ENCODE measurements around the gene MDC1.

MDC1 gene

GRCh38 chr6:30682143-30683117 is 34.7 kb downstream of the MDC1 start:
- peak; percentile 52 to 71 for DNase-seq
- H4K12ac ChIP-seq (ENCODE audit: low read depth, low read length), result no peak overlapping the region
- H3K4me2 ChIP-seq (ENCODE audit: low read length), result peak overlapping the region; percentile 77
- H3K14ac ChIP-seq (ENCODE audit: low read length), result peak overlapping the region; percentile 71
- H4K8ac ChIP-seq (ENCODE audit: low read depth, low read length), result peak overlapping the region; percentile 74
- peak overlapping the region; percentile 58 for H2BK5ac ChIP-seq (ENCODE audit: low read depth, low read length, poor library complexity)
- peak overlapping the region; percentile 57 for H3K4me3 ChIP-seq (ENCODE audit: low read depth, low read length)
- peak overlapping the region; percentile 81 for H3K27ac ChIP-seq (ENCODE audit: low read depth, low read length)
- H3K9me3 ChIP-seq (ENCODE audit: insufficient read depth, low read depth, low read length), result no peaks in the 10 kb centered on the region
- WGBS (ENCODE audit: extremely low coverage, insufficient coverage, insufficient read length), result no CpG with 5 or more reads among the region's 11 CpGs
- H3K9ac ChIP-seq (ENCODE audit: low read length), result peak overlapping the region; percentile 67
- no peaks in the 10 kb centered on the region for H3K27me3 ChIP-seq (ENCODE audit: insufficient read depth, low read length)
- peak overlapping the region; percentile 67 for H3K18ac ChIP-seq (ENCODE audit: low read length)
- peaks cover 38% of the 10 kb centered on the region for H3K79me2 ChIP-seq (ENCODE audit: control insufficient read depth, insufficient read depth, low read length, poor library complexity)
- H4K91ac ChIP-seq (ENCODE audit: low read depth, low read length), result peak overlapping the region; percentile 58
- no peak overlapping the region for H3K23ac ChIP-seq (ENCODE audit: low read length)
- H3K79me1 ChIP-seq (ENCODE audit: low read length), result peaks cover 24% of the 10 kb centered on the region
- H2AFZ ChIP-seq (ENCODE audit: insufficient read depth, low read length, poor library complexity), result peak overlapping the region; percentile 17
- H2BK120ac ChIP-seq (ENCODE audit: insufficient read depth, low read length, poor library complexity), result peak overlapping the region; percentile 23
- H3K36me3 ChIP-seq (ENCODE audit: control insufficient read depth in 1 of 2, insufficient read depth in 2 of 2, low read length in 2 of 2), result peaks cover 23 to 32% of the 10 kb centered on the region in 2 experiments
- H2AK5ac ChIP-seq (ENCODE audit: low read length), result peak overlapping the region; percentile 35
- H3K4ac ChIP-seq (ENCODE audit: low read depth, low read length), result peak overlapping the region; percentile 66
- H2BK12ac ChIP-seq (ENCODE audit: low read length), result peak overlapping the region; percentile 53
- H3K4me1 ChIP-seq (ENCODE audit: control insufficient read depth in 1 of 2, insufficient read depth in 2 of 2, low read length in 2 of 2), result peaks cover 28 to 36% of the 10 kb centered on the region in 2 experiments

- no peak overlapping the region for H2AFZ ChIP-seq (ENCODE audit: insufficient read depth, low read length, poor library complexity)
These were observed 35.3 kb downstream of the MDC1 start for GRCh38 chr6:30681766-30682142.

GRCh38 chr6:30679765-30680535 is 37.1 kb downstream of the MDC1 start:
- no peak for DNase-seq
- Histone ChIP-seq H3K4me2 (ENCODE audit: low read length) (no peak overlapping the region), H3K18ac (ENCODE audit: low read length) (no peak overlapping the region), H2BK5ac (ENCODE audit: low read depth, low read length, poor library complexity) (no peak overlapping the region), H3K4me3 (ENCODE audit: low read depth, low read length) (no peak overlapping the region), H2AK5ac (ENCODE audit: low read length) (no peak overlapping the region), H3K9ac (ENCODE audit: low read length) (no peak overlapping the region), H4K91ac (ENCODE audit: low read depth, low read length) (no peak overlapping the region), H3K4me1 (ENCODE audit: control insufficient read depth in 1 of 2, insufficient read depth in 2 of 2, low read length in 2 of 2) (peaks cover 16 to 23% of the 10 kb centered on the region in 2 experiments), H3K27ac (ENCODE audit: low read depth, low read length) (no peak overlapping the region), H3K4ac (ENCODE audit: low read depth, low read length) (no peak overlapping the region), H3K79me1 (ENCODE audit: low read length) (peaks cover 8% of the 10 kb centered on the region), H3K36me3 (ENCODE audit: control insufficient read depth in 1 of 2, insufficient read depth in 2 of 2, low read length in 2 of 2) (peaks cover 31 to 44% of the 10 kb centered on the region in 2 experiments), H3K79me2 (ENCODE audit: control insufficient read depth, insufficient read depth, low read length, poor library complexity) (peaks cover 20% of the 10 kb centered on the region), H4K12ac (ENCODE audit: low read depth, low read length) (no peak overlapping the region), H3K27me3 (ENCODE audit: insufficient read depth, low read length) (no peaks in the 10 kb centered on the region), H3K23ac (ENCODE audit: low read length) (no peak overlapping the region), H2AFZ (ENCODE audit: insufficient read depth, low read length, poor library complexity) (no peak overlapping the region), H3K9me3 (ENCODE audit: insufficient read depth, low read depth, low read length) (no peaks in the 10 kb centered on the region), H2BK120ac (ENCODE audit: insufficient read depth, low read length, poor library complexity) (no peak overlapping the region), H2BK12ac (ENCODE audit: low read length) (no peak overlapping the region), H4K8ac (ENCODE audit: low read depth, low read length) (no peak overlapping the region), H3K14ac (ENCODE audit: low read length) (no peak overlapping the region)
- no CpG with 5 or more reads among the region's 7 CpGs for WGBS (ENCODE audit: extremely low coverage, insufficient coverage, insufficient read length)

More at GRCh38 chr6:30681766-30682142, 35.3 kb downstream of the MDC1 start:
- Histone ChIP-seq H4K12ac (ENCODE audit: low read depth, low read length) (no peak overlapping the region), H2BK12ac (ENCODE audit: low read length) (no peak overlapping the region), H2AK5ac (ENCODE audit: low read length) (no peak overlapping the region), H3K9me3 (ENCODE audit: insufficient read depth, low read depth, low read length) (no peaks in the 10 kb centered on the region), H3K79me2 (ENCODE audit: control insufficient read depth, insufficient read depth, low read length, poor library complexity) (peaks cover 36% of the 10 kb centered on the region), H3K27me3 (ENCODE audit: insufficient read depth, low read length) (no peaks in the 10 kb centered on the region), H3K9ac (ENCODE audit: low read length) (no peak overlapping the region), H3K4me1 (ENCODE audit: control insufficient read depth in 1 of 2, insufficient read depth in 2 of 2, low read length in 2 of 2) (peaks cover 28 to 36% of the 10 kb centered on the region in 2 experiments), H3K4me3 (ENCODE audit: low read depth, low read length) (no peak overlapping the region), H3K27ac (ENCODE audit: low read depth, low read length) (no peak overlapping the region), H2BK120ac (ENCODE audit: insufficient read depth, low read length, poor library complexity) (no peak overlapping the region), H4K91ac (ENCODE audit: low read depth, low read length) (no peak overlapping the region), H3K4ac (ENCODE audit: low read depth, low read length) (no peak overlapping the region), H3K23ac (ENCODE audit: low read length) (no peak overlapping the region), H3K36me3 (ENCODE audit: control insufficient read depth in 1 of 2, insufficient read depth in 2 of 2, low read length in 2 of 2) (peaks cover 28 to 39% of the 10 kb centered on the region in 2 experiments), H3K14ac (ENCODE audit: low read length) (no peak overlapping the region), H3K79me1 (ENCODE audit: low read length) (peaks cover 19% of the 10 kb centered on the region), H3K4me2 (ENCODE audit: low read length) (peak overlapping the region; percentile 77), H4K8ac (ENCODE audit: low read depth, low read length) (no peak overlapping the region), H3K18ac (ENCODE audit: low read length) (no peak overlapping the region), H2BK5ac (ENCODE audit: low read depth, low read length, poor library complexity) (no peak overlapping the region)
- DNase-seq, result no peak
- WGBS (ENCODE audit: extremely low coverage, insufficient coverage, insufficient read length), result no CpG with 5 or more reads among the region's 4 CpGs

- Histone ChIP-seq H4K8ac (ENCODE audit: low read depth, low read length) (no peak overlapping the region), H2BK5ac (ENCODE audit: low read depth, low read length, poor library complexity) (no peak overlapping the region), H3K4me2 (ENCODE audit: low read length) (no peak overlapping the region), H3K4me3 (ENCODE audit: low read depth, low read length) (no peak overlapping the region), H3K4ac (ENCODE audit: low read depth, low read length) (no peak overlapping the region), H3K23ac (ENCODE audit: low read length) (no peak overlapping the region), H3K4me1 (ENCODE audit: control insufficient read depth in 1 of 2, insufficient read depth in 2 of 2, low read length in 2 of 2) (peaks cover 13 to 17% of the 10 kb centered on the region in 2 experiments), H3K79me1 (ENCODE audit: low read length) (peaks cover 8% of the 10 kb centered on the region), H2BK120ac (ENCODE audit: insufficient read depth, low read length, poor library complexity) (no peak overlapping the region), H3K14ac (ENCODE audit: low read length) (no peak overlapping the region), H3K79me2 (ENCODE audit: control insufficient read depth, insufficient read depth, low read length, poor library complexity) (peaks cover 14% of the 10 kb centered on the region), H3K36me3 (ENCODE audit: control insufficient read depth in 1 of 2, insufficient read depth in 2 of 2, low read length in 2 of 2) (peaks cover 27 to 44% of the 10 kb centered on the region in 2 experiments), H2BK12ac (ENCODE audit: low read length) (no peak overlapping the region), H4K12ac (ENCODE audit: low read depth, low read length) (no peak overlapping the region), H3K27me3 (ENCODE audit: insufficient read depth, low read length) (no peaks in the 10 kb centered on the region), H2AK5ac (ENCODE audit: low read length) (no peak overlapping the region), H3K18ac (ENCODE audit: low read length) (no peak overlapping the region), H3K9ac (ENCODE audit: low read length) (no peak overlapping the region), H3K9me3 (ENCODE audit: insufficient read depth, low read depth, low read length) (no peaks in the 10 kb centered on the region), H3K27ac (ENCODE audit: low read depth, low read length) (no peak overlapping the region), H4K91ac (ENCODE audit: low read depth, low read length) (no peak overlapping the region), H2AFZ (ENCODE audit: insufficient read depth, low read length, poor library complexity) (no peak overlapping the region)
- DNase-seq, result peak; percentile 76 to 85
- WGBS (ENCODE audit: extremely low coverage, insufficient coverage, insufficient read length), result no CpG with 5 or more reads among the region's 31 CpGs
These were observed 37.9 kb downstream of the MDC1 start for GRCh38 chr6:30678964-30679726.
